Measurements from ENCODE around the gene ALK.

GRCh38 chr2:29216609-29216909 lies 704.8 kb downstream of the ALK start:
- TF ChIP-seq, protein P1, sequence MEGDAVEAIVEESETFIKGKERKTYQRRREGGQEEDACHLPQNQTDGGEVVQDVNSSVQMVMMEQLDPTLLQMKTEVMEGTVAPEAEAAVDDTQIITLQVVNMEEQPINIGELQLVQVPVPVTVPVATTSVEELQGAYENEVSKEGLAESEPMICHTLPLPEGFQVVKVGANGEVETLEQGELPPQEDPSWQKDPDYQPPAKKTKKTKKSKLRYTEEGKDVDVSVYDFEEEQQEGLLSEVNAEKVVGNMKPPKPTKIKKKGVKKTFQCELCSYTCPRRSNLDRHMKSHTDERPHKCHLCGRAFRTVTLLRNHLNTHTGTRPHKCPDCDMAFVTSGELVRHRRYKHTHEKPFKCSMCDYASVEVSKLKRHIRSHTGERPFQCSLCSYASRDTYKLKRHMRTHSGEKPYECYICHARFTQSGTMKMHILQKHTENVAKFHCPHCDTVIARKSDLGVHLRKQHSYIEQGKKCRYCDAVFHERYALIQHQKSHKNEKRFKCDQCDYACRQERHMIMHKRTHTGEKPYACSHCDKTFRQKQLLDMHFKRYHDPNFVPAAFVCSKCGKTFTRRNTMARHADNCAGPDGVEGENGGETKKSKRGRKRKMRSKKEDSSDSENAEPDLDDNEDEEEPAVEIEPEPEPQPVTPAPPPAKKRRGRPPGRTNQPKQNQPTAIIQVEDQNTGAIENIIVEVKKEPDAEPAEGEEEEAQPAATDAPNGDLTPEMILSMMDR (IDR thresholded peaks at IDR 0.05), result no peak
- no peak for TF ChIP-seq POLR2A (IDR thresholded peaks at IDR 0.05)
